Stimulated activated CD8-positive, alpha-beta memory T cell treated with anti-CD3 and anti-CD28 coated beads, Interleukin-4, amount 100 ng/mL, for 48 hours (primary cell): Measurements from ENCODE around the gene SLC49A3.
"Not testable (repeated sequence)": the region's sequence is repeated elsewhere in the genome, so short reads cannot be mapped to it uniquely, and the experiment has no call there.

Experiments
- DNase-seq: peaks from one replicate; pipeline ENCODE4 v3.0.0-alpha.2; 2020

The SLC49A3 gene

DNA sequence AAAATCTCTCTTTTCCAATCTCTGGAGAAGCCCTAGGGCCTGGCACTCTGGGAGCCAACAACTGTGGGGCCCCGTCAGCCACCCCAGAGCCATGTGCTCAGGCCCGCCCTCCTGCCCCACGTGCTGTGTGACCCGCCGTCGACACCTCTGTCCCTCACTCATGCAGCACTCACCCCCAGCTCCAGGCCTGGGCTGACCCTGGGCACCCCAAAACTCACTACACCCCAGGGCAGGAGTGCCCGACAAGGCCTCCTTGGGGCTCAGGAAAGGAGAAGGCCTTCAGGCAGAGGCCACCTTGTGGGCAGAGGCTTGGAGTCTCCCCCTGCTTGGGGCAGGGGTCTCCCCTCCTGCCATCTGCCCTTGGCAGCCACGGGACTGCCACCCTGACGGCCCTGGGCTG lies 8.9 kb downstream of the SLC49A3 start:
- DNase-seq: no peak

DNA sequence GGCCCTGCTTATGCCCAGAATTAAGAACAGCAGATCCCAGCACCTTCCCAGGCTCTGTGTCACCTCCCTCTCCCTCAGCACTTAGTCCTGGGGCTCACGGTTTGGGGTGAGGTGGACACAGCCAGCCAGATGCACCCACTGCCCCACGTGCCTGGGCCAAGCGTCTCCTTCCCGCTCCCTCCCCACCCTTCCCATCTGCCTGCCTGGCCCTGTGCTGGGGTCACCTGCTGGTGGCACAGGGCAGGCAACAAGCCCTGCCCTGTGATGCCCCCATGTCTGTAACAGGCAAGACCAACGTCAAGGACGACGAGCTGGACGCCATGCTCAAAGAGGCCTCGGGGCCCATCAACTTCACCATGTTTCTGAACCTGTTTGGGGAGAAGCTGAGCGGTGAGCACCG lies 9.3 kb downstream of the SLC49A3 start:
- DNase-seq: no peak

DNA sequence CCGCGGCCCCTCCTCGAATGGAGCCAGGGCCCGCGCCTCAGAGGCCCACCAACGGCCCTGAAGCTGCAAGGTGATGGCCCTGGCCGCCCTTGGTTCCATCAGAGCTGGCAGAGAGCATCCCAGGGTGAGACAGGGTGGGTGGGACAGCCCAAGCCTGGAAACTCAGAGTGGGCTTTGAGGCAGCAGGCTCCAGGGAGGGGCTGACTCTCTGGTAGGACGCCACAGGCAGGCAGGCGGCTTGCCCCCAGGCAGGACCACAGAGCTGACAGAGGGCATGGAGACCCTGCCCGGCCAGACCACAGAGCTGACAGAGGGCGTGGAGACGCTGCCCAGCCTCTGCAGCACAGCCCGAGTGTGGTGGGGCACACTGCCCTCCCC lies 9.9 kb downstream of the SLC49A3 start:
- no peak for DNase-seq

DNA sequence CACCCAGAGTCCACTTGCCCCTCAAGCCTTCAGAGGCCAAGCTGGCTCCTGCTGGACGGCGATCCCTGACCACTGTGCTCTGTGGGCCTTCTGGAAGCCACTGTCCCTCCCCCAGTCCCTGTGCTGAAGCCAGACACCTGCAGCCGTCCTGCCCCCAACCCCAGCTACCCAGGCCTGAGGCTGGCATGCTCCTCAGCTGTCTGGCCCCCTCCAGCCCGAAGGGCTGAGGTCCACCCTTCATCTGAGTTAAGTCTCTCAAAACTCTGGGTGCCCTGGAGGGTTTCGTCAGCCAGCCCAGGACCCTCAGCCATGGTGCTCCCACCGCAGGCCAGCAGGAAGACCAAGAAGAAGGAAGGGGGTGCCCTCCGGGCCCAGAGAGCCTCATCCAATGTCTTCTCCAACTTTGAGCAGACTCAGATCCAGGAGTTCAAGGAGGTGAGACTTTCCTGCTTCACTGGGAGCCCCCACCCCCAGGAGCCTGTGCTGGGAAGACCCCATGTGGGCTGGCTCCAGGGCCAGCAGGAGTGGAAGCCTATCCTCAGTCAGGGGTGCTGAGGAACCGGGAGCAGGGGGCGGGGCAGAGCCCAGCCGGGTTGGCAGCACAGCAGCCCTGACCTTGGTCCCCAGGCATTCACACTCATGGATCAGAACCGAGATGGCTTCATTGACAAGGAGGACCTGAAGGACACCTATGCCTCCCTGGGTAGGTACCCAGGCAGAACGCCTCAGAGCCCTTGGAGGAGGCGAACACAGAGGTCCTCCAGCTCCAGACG lies 10.4 kb downstream of the SLC49A3 start:
- no peak for DNase-seq

DNA sequence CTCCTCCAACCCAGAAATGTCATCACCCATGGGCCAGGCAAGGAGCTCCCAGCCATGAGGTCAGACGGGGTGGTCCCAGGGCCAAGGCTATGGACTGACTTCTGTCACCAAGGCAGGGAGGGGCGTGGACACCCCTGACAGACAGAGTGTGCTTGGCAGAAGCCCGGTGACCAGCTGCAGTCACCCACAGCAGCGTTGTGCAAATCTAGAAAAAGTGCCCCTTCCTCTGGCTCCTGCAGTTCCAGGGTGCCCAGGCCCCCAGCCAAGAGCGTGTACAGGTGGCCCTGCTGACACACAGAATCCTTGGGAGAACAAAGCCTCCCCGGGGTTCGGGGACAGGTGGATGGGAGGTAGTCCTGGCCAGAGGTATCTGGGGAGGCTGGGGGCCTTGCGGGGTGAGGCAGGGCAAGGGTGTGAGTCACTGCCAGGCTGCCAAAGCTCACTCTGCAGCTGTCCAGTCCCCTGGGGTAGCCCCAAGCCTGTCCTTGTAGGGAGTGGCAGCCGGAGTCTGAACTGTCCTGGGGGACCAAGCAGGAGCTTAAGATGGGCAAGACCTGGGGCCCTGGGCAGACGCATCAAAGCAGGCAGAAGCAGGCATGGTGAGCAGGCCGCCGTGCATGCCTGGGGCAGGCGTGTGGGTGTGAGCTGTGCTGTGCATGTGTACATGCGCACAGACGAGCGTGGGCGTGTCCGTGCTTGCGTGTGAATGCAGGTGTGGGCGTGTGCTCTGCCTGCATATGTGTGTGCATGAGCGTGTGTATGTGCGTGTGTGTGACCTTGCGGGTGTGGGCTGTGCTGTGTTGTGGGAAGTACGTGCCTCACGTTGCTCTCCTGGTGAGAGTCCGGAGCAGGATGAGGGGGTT lies 11.3 kb downstream of the SLC49A3 start:
- DNase-seq: no peak

DNA sequence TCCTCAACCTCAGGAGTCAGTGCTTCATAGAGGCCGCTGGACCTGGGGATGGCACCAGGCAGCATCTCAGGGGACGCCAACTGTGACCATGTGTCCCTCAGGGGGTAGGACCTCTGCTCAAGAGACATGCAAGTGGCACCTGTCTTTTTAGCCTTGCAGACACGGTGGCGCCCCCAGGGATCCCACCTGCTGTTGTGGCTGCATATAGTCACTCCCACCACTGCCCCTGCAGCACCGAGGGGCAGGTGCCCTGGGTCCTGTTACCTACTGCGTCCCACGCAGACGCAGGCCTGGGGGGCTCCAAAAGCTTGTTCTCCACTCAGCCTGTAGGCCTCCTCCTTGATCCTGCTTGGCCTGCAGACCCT lies 12.1 kb downstream of the SLC49A3 start:
- no peak for DNase-seq

DNA sequence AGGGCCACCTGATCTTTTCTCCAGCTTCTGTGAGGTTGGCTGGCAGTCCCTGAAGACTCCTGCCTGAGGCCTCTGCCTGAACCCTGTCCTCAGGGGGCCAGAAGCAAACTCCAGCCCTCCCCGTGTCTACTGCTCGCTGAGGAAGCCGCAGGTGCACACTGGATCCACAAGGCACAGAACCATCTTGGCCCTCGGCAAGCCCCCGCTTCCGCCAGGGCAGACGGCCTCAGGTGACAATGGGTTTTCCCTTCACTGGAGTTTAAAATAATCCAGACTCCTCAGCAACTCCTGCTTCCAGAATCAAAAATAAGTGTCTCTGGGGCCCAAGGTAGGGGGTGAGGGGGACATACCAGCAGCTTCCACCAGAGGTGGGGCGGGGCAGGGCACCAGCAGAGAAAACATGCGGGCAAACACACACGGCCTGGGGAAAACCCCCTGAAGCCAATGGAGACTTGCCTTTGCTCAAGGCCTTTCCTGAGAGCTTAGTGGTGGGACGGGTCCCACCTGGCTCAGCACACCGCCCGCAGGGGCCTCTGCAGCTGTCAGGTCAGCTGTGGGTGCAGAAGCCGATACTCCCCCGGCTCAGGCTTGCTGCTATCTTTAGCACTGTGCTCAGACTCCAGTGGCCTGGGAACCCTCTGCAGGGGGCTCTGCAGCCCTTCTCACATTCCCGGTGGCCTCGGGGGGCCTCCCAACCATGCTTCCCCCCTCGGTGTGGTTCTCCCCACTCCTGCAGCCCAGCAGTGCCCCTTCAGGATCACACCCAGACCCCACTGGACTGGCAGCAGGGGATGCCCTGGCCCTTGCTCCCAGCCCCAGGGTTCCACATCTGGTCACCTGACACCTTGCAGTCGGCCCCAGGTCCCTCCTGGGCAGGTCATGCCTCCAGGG lies 12.7 kb downstream of the SLC49A3 start:
- no peak for DNase-seq

DNA sequence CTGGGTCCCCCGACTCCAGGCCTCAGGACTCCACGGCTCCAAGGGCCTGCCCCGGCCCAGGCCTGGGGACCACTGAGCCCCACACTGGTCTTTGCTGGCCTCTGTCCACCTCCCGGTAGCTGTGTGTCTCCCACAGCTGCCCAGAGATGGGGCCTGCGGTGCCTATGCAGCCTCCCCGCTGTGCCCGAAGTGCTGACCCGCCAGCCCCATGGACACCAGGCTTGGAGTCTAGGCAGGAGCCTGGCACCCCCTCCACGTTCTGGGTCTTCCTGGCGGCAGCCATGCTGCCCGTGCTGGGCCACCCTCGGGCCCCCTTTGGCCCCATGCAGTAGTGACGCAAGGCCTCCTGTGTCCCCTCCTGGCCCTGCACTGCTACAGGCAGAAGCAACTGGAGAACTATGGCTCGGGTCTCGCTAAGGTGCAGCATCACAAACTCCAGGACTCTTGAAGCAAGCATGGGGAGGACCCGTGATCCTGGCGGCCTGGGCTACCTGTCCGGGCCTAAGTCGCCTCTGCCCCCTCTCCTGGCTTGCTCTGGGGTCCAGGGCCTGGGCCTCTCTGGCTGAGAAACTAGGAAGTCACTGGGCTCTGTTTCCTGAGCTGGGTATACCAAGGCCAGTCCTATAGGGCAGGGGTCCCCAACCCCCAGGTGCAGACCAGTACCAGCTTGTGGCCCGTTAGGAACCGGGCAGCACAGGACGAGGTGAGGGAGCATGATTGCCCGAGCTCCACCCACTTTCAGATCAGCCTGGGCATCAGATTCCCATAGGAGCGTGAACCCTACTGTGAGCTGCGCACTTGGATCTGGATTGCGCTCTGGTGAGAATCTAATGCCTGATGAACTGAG lies 13.7 kb downstream of the SLC49A3 start:
- DNase-seq: no peak

DNA sequence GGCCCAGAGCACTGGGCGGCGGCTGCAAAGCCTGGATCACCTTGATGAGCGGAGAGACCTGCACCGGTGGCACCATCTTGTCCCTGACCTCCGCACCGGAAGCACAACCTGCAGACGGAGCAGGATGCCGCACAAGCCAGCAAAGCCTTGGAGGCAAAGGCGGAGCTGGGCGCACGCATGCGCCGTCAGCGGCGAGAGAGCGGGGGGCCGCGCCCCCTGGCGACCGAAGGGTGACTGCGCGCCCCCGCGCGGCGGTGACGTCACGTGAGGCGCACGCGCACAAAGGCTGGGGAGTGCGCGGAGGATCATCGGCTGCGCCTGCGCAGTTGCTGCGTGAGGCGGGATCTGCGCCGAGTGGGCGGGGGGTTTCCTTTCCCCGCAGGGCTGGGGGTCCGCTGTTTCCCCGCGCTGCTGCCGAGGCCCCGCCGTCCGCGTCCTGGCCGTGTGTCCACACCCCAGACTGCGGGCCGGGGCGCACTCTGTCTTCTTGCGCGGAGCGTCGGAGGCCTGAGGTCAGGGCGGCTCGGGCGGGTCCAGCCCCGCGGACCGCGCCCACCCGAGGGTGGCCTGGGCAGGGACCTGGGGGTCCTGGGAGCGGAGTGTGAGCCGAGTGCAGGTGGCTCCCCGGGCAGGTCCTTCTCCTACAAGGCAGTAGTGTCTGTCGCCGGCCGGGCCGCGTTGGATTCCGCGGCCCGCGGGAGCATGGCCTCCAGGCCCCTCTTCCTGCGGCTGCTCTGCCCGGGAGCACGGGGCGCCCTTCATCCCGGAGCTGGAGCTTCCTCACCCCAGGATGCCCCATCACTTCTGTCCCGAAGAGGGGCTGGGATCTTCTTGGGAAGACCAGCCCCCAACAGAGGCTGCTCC lies 14.5 kb downstream of the SLC49A3 start, which contains the start of the genes ATP5ME and MYL5:
Gene ATP5ME, minus strand, starts transcription at position 105 of the 864 bp plus-strand sequence. Its CDS starts 29 bp downstream, at position 76.
Gene MYL5, plus strand, starts transcription at position 371 of the 864 bp plus-strand sequence. CDS start 3,485 bp downstream, outside the sequence.
- DNase-seq: peak; percentile 98

DNA sequence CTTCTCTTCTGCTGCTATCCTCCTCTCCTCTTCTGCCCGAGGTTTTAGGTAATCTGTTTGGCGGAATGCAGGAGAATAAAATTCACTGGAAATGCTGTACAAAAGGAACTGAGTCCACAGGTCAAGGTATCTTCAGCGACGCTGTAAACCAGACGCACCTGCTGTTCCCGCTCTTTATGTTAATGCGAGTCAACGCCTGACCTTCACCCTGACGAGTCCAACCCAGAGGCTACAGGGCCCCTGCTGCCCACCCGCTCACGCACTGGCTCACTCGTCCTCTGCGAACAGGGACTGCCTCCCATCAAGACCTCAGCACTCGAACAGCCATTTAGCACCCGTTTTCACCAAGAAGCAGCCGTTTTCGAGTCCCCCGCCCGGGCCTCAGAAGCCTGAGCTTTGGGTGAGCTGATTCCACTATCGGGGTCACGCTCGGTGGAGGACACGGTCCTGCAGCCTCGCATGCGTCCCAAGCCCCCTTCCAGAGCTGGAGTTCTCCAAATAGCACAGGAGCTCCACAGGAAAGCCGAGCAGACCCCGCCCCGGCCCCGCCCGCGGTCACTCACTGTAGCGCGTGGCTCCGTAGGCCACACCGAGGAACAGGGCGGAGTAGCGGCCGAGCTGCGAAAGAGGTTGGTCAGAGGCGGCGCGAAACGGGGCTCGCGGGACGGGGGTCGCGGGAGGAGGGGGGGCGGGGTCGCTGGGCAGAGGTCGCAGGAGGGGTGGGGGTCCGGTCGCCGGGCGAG lies 15.4 kb downstream of the SLC49A3 start:
- no peak for DNase-seq

DNA sequence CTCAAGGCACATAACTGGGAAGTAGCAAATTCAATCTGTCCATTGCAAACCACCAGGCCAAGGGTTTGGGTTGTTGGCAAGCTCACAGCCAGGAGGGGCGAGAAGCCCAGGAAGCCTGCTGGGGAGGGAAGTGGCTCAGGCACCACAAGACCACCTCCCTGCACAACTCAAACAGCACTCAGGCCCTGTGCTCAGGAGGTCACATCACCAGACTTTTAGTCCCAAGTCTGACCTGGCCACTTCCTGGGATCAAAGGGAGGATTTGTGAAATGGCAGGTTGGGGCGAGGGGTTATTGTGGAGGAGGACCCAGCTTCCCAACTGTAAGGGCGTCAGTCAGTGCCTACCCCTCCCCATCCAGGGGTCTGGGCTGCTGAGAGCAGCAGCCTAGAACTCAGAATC lies 17.2 kb downstream of the SLC49A3 start:
- DNase-seq: no peak

DNA sequence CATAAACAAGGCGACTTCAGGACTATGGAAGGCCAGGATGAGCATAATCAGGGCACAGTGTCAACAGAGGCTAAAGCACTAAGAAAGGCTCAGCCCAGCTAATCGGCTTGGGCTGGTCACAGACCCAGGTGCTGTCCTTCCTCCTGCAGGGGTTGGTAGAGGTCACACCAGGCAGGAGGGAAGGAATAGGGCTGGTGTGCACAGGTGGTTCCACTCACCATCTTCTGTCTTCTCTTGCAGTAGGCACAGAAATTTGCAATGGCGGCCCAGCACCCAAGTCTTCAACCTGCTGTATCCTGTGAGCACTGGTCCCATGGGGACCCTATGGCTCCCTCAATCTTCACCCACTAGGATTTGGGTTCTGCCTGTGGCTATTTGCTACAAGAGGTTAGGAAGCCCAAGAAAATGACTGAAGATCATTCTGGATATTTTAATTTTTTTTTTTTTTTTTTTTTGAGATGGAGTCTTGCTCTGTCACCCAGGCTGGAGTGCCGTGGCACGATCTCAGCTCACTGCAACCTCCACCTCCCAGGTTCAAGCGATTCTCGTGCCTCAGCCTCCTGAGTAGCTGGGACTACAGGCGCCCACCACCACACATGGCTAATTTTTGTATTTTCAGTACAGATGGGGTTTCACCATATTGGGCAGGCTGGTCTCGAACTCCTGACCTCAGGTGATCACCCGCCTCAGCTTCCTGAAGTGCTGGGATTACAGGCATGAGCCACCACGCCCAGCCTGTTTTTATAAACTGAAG lies 19.0 kb downstream of the SLC49A3 start:
- not testable (repeated sequence) for DNase-seq

DNA sequence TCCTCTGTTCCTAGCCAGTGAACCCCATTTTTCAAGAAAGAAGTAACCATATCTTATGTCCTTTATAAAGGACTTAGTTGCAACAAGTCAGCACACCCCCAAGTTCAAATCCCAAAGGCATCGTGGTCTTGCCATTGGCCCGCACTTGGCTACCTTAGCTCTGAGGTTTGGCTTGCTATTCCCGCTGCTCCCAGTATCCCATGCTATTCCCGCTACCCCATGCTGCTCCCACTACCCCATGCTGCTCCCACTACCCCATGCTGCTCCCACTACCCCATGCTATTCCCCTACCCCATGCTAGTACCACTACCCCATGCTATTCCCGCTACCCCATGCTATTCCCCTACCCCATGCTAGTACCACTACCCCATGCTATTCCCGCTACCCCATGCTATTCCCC lies 20.7 kb downstream of the SLC49A3 start:
- DNase-seq: not testable (repeated sequence)

DNA sequence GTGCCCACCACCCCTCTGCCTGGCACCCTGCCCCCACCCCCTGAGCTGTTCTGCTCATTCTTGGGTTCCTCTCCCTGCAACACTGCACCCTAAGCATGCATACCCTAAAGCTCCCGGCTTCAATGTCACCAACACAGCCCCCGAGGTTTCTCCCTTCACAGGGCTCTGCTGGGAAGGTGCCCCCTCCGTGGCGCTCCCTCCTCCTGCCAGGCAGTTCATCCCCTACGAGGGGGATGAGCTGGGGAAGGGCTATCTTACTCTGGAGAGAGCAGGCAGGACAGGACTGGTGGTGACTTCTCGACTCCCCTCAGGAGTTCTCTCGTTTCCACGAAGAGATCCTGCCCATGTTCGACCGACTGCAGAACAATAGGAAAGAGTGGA lies 21.4 kb downstream of the SLC49A3 start:
- DNase-seq: no peak

DNA sequence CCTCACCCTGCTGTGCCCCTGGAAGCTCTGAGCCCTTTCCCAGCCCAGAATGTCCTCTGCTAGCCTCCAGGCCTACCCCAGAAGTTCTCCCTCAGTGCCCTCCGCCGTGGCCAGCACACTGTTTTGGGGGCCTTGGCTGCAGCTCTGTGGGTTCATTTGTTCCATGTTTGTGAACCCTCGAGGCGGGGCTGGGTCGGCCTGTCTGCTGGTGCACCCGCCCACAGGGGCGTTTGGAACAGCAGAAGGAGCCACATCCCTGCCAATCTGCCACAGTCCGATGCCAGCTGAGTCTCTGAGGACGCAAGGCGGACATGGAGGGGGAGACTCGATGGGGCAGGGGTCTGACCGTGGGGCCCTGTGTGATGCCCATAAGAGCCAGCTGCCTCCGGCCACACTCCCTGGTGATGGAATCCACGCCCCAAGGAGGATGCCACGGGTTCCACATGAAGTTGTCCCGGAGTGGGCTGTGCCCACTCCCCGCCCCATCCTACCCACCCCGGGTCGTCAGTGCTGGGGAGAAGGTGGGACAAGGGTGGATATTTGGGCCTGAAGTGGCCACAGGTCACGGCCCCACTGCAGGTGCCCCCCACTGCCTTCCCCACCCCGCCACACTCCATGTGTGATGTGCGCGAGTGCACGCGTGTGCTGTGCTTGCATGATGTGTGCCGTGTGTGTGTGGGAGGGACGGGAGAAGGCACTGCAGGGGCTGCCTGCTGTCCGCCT lies 22.0 kb downstream of the SLC49A3 start:
- no peak for DNase-seq

DNA sequence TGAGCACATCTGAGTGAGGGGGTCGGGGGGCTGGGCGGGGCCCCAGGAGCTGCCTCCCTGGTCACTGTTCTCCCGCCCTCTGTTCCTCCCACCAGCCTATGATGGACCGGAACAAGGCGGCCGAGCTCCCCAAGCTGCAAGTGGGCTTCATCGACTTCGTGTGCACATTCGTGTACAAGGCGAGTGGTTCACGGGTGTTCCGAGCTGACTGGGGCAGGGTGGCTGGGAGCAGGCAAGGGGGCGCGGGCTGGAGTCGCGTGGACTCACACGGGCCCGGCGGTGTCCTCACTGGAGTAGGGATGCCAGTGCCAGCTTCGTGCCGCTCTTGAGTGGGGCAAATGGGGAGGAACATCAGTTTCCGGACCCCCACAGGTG lies 22.5 kb downstream of the SLC49A3 start:
- DNase-seq: no peak

DNA sequence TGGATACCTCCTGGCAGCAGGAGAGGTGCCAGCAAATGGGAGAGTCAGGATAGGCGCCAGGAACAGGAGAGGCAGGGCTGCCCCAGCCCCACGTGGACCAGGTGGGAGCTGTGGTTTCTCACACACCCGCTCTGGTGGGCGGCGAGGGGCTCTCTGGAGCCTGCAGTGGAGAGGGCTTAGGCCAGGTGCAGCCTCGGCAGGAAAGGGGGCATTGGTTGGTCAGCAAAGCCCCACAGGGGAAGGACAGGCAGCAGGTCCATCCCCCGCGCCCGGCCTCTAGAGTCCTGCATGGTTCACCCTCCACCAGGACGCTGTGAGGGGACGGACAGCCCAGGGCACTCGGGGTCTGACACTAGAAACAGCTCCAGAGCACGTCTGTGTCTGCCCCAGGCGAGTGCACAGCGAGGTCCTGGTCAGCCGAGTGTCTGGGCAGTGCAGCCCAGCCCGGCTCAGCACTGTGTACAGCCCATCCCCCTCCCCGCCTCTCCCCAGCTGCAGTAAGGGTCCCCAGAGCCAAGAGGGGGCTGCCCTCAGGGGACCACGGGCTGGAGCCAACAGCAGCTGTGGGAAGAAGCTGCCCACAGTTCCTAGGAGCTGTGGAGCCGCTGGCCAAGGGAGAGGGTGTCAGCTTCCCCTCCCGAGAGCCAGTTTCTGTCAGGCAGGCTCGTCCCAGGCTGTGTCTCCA lies 23.1 kb downstream of the SLC49A3 start:
- DNase-seq: no peak

DNA sequence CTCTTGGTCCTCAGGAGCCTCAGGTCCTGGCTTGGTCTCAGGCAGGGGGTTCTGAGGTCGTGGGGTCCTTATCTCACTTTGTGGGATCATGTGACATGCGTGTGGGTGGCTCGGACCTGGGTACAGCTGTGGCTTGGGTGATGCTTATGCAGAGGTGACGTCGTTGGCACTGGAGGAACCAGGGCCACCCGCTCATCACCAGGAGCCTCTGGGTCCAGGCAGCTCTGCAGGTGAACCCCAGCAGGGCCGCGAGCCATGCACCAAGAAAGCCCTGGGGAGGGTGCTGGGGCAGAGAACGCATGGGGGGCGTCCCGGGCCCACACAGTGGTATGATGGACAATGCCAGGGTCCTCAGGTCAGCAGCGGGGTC lies 23.6 kb downstream of the SLC49A3 start:
- no peak for DNase-seq
